Activated T-cell treated with anti-CD3 and anti-CD28 coated beads for 4 hours (primary cell): Measurements from ENCODE around the gene DPH3.
A peak's percentile ranks its signal among the peaks of the same experiment; 100 is the strongest.

Experiments used
- DNase-seq: peaks from one replicate; pipeline ENCODE4 v3.0.0-alpha.2; 2020

The DPH3 gene

GRCh38 chr3:16290007-16290826 is 25.5 kb upstream of the DPH3 start:
- DNase-seq: peak; percentile 57

- no peak for DNase-seq
Measured at GRCh38 chr3:16289144-16289889, 24.6 kb upstream of the DPH3 start.

- no peak for DNase-seq
Measured at GRCh38 chr3:16288664-16289063, 23.9 kb upstream of the DPH3 start.

GRCh38 chr3:16286751-16287543 is 22.2 kb upstream of the DPH3 start:
- no peak for DNase-seq

- peak; percentile 50 for DNase-seq
Measured at GRCh38 chr3:16286161-16286560, 21.4 kb upstream of the DPH3 start.

- no peak for DNase-seq
Measured at GRCh38 chr3:16284633-16285032, 19.9 kb upstream of the DPH3 start.

GRCh38 chr3:16280671-16281070 is 15.9 kb upstream of the DPH3 start:
- no peak for DNase-seq

GRCh38 chr3:16279010-16279801 is 14.5 kb upstream of the DPH3 start:
- DNase-seq: no peak

- no peak for DNase-seq
Measured at GRCh38 chr3:16277471-16277870, 12.7 kb upstream of the DPH3 start.

GRCh38 chr3:16273867-16274266 is 9.1 kb upstream of the DPH3 start:
- DNase-seq: no peak

- no peak for DNase-seq
Measured at GRCh38 chr3:16272588-16272987, 7.8 kb upstream of the DPH3 start.

- DNase-seq: no peak
Measured at GRCh38 chr3:16270855-16271254, 6.1 kb upstream of the DPH3 start.

- DNase-seq: no peak
Measured at GRCh38 chr3:16266714-16267113, 2.0 kb upstream of the DPH3 start.

- DNase-seq: no peak
Measured at GRCh38 chr3:16265455-16265786, 678 bp upstream of the DPH3 start.

GRCh38 chr3:16264174-16264707 is 502 bp downstream of the DPH3 start:
- DNase-seq: no peak

- DNase-seq: no peak
Measured at GRCh38 chr3:16262174-16262573, 2.6 kb downstream of the DPH3 start.

- DNase-seq: no peak
Measured at GRCh38 chr3:16260046-16260445, 4.7 kb downstream of the DPH3 start.

- DNase-seq: no peak
Measured at GRCh38 chr3:16258866-16259265, 5.9 kb downstream of the DPH3 start.

- no peak for DNase-seq
Measured at GRCh38 chr3:16258177-16258576, 6.6 kb downstream of the DPH3 start.

GRCh38 chr3:16257309-16257708 is 7.4 kb downstream of the DPH3 start:
- no peak for DNase-seq

GRCh38 chr3:16255726-16256125 is 9.0 kb downstream of the DPH3 start:
- DNase-seq: no peak

- no peak for DNase-seq
Measured at GRCh38 chr3:16255326-16255725, 9.4 kb downstream of the DPH3 start.

GRCh38 chr3:16254916-16255315 is 9.8 kb downstream of the DPH3 start:
- no peak for DNase-seq
